ENCODE results near the gene ALKBH3. TPM values are rescaled to one million over a fixed set of nuclear protein-coding genes. Genes with fewer than 3 reads are reported as not detected.

ALKBH3 gene
- polyA plus RNA-seq, 4 donors = 30.5 to 39.2 (median 32.3) TPM

DNA sequence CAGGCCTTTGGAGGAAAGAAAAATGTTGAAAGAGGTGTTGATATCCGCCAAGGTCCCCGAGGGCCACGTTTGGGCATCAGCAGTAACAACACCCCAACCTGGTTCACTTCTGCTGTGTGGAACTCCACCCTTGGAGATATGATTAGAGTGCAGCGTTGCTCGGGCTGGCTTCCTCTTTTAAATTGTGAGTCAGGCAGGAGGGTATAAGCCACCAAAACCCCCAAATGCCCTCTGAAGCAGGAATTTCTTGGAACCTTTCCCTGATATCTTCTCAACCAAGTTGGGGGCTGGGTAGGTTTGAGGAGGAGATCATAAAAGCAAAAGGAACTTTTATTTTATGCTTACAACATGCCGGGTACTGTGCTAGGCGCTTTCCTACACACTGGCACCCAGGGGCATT is 55.4 kb downstream of the ALKBH3 start:
- no peak for DNase-seq (ENCODE audit: low read depth in 4 of 4, low spot score in 3 of 4)

- DNase-seq (ENCODE audit: low read depth in 4 of 4, low spot score in 3 of 4) = no peak
Observed at GRCh38 chr11:43937434-43938411, 57.1 kb downstream of the ALKBH3 start.

DNA sequence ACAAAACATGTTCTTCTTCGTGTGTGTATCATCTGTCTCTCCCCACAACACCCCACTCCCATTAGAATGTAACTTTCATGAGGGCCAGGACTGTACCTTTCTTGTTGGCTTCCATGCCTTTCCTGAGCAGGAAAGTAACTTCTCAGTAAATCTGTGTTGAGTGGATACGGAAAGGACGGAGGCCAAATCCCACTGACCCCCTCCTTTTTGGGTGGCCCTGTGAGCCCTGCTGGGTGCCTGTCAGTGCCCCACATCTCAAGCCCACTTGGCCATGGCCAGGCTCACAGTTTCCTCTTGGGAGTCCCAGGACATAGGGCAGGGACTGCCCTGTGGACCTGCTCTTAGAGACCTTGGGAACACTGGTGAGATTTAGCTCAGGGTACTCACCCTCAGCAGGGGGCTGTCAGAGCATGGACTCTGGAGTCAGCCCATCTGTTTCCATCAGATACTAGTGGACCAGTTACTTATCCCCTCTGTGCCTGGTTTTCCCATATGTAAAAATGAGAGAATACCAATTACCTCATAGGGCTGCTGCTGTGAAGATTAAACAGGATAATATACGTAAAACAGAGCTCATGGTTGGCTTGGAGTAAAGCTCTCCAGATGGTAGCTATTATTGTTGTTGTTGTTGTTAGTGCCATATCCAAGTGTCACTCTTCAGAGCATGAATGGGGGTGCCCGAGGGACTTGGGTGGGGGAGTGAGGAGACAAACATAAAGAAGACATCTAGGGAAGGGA is 60.8 kb downstream of the ALKBH3 start:
- DNase-seq (ENCODE audit: low read depth in 4 of 4, low spot score in 3 of 4) = no peak

GRCh38 chr11:43942662-43943371 is 62.2 kb downstream of the ALKBH3 start:
- no peak for DNase-seq (ENCODE audit: low read depth in 4 of 4, low spot score in 3 of 4)

GRCh38 chr11:43943372-43943930 is 62.8 kb downstream of the ALKBH3 start:
- DNase-seq (ENCODE audit: low read depth in 4 of 4, low spot score in 3 of 4) = no peak

DNA sequence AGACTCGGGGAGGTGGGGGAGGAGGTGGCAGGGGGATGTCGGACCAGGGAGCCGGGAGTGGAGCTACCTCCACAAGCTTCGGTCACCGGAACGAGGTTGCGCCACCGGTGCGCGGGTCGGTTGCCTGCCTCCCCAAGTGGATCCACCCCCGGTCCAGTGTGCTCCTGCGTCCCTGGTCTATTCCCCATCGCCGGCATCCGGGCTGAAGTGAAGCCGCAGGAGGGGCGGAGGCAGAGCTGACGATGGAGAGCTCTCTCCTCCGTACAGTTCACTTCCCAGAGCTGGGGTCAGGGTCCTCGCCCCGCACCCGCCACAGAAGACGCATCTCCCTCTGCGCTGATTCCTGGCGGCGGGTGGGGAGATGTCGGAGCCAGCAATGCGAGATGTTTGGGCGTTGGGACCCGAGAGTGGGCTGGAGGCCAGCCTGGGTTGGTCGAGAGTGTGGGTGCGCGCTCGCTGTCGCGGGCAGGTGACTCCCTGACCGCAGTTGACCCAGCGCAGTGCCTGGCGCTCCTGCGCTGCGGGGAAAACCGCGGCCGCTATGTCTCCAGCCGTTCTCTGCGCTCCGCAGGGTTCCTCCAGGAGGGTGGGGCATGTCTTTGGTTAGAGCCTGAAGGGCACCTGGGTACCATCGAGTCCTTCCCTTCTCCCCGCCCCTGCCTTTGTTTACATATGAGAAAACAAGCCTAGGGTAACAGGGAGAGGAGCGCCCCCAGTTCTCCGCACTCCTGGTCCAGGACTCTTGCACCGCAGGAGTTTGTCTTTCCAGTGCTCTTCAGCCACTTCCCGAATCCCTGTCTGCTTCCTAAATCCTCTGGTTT is 63.5 kb downstream of the ALKBH3 start:
- DNase-seq (ENCODE audit: low read depth in 4 of 4, low spot score in 3 of 4) = no peak

GRCh38 chr11:43944761-43945311 is 64.2 kb downstream of the ALKBH3 start:
- no peak for DNase-seq (ENCODE audit: low read depth in 4 of 4, low spot score in 3 of 4)

GRCh38 chr11:43947003-43947500 is 66.4 kb downstream of the ALKBH3 start:
- no peak for DNase-seq (ENCODE audit: low read depth in 4 of 4, low spot score in 3 of 4)

DNA sequence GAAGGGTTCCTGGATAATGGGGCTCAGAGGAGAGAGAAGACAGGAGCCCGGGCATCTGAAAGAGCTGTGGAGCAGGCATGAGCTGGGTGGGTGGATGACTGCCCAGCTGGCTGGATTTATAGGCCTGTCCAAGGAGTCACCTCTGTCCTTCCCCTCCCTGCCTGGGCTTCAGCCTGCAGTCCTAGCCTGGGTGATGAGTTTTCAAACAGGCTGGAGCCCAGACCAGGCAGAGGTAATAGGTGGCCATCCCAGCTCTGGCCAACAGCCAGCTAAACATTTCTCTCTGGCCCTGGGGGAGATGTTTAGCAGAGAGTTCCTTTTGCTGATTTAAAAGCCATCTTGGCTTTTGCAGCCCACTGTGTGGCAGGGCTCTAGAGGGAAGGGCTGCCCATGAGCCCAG is 67.2 kb downstream of the ALKBH3 start:
- no peak for DNase-seq (ENCODE audit: low read depth in 4 of 4, low spot score in 3 of 4)

DNA sequence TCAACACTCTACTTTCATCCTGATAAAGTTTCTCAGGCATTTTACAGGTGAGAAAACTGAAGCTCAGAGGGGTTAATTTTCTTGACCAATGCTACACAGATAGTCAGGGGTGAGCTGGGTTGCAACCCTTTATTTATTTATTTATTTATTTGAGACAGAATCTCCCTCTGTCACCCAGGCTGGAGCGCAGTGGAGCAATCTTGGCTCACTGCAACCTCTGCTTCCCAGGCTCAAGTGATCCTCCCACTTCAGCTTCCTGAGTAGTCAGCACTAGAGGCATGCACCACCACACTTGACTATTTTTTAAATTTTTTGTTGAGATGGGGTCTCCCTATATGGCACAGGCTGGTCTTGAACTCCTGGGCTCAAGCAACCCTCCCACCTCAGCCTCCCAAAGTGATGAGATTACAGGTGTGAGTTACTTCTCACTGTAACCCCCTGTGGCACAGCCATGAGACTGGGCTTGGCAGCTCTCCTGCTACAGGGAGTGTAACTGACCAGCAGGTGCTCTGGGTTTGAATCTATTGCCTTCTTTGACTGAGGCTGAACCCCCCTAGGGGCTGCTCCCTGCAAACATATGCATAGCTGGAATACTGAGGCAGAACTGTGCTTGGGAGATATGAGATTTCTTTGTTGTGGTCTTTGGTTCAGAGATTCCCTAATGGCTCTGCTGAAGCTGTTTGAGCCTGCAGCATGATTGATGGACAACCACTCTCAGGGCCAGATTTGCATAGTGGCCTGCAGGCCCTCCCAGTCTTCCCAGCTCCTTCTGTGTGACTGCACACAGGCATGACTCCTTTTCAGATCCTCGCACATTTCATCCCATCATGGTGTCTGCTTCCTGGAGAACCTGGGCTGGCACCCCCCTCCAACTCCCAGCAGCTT is 68.0 kb downstream of the ALKBH3 start:
- no peak for DNase-seq (ENCODE audit: low read depth in 4 of 4, low spot score in 3 of 4)

- DNase-seq (ENCODE audit: low read depth in 4 of 4, low spot score in 3 of 4) = no peak
Observed at GRCh38 chr11:43950311-43950855, 69.8 kb downstream of the ALKBH3 start.

DNA sequence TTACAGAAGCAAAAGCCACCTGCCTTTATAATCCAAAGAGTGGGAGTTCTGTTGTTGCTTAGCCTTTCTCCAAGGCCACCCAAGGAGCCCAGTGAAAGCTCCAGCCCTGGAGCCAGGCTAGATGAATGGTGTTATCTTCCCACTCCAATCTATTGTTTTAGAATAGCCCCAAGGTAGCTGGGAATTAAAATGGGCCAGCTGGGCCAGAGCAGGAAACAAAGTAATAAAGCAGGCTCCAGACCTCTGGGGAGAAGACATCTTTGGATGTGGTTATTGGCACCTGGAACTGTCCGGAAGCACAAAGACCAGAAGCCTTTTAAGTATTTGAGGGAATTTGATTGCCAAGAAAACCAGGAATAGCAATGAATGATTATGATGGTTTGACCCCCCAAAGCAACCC is 70.6 kb downstream of the ALKBH3 start:
- no peak for DNase-seq (ENCODE audit: low read depth in 4 of 4, low spot score in 3 of 4)

- no peak for DNase-seq (ENCODE audit: low read depth in 4 of 4, low spot score in 3 of 4)
Observed at GRCh38 chr11:43952020-43952400, 71.4 kb downstream of the ALKBH3 start.

DNA sequence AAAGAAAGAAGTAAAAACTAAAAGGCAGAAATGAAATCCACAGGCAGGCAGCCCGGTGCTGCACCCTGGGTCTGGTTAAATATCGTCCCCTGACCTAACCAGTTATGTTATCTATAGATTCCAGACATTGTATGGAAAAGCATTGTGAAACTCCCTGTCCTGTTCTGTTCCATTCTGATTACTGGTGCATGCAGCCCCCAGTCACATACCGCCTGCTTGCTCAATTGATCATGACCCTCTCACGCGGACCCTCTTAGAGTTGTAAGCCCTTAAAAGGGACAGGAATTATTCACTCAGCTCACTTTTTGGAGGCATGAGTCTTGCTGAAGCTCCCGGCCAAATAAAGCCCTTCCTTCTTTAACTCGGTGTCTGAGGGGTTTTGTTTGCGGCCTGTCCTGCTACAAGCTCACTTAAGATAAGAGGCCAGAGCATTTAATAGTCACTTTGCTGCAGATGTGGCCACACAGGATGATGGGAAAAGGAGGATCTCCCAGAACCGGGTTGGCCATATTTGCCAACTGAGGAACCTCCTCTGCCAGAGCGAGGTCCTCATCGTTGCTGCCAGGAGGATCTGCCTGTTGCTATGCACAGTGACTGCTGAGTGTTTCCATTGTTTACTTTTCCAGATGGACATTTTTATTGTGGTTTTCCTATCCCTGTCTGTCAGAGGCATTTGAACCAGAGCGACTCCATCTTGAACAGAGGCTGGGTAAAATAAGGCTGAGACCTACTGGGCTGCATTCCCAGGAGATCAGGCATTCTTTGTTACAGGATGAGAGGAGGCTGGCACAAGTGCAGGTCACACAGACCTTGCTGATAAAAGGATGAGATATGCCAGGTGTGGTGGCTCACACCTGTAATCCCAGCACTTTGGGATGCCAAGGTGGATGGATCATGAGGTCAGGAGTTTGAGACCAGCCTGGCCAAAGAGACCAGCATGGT is 72.0 kb downstream of the ALKBH3 start:
- DNase-seq (ENCODE audit: low read depth in 4 of 4, low spot score in 3 of 4) = no peak

- DNase-seq (ENCODE audit: low read depth in 4 of 4, low spot score in 3 of 4) = no peak
Observed at GRCh38 chr11:43953521-43953920, 72.9 kb downstream of the ALKBH3 start.

DNA sequence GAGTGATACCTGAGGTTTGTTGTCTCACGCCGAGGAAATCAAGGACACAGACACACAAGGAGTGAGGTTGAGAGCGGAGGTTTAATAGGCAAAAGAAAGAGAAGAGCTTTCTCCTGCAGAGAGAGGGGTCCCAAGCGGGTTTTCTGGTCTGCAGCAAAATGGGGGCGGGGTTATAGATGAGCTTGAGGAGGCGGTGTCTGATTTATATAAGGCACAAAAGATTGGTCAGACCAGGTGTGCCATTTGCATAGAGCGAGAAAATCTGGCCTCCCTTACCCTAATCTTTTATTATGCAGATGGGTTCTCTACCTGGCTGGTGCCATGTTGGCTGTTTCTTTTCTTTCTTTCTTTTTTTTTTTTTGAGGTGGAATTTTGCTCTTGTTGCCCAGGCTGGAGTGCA is 73.6 kb downstream of the ALKBH3 start:
- DNase-seq (ENCODE audit: low read depth in 4 of 4, low spot score in 3 of 4) = no peak
